Tibial artery (tissue), 4 donors: ENCODE data around the gene AUP1.

ENCODE experiments used
- DNase-seq, 2 donors: peaks; one replicate each; pipeline ENCODE4 v3.0.0-alpha.2; 2019
- H3K27ac ChIP-seq, 2 donors: fragments of 200-600 bp; sonication (generic) in 1 of 2; 1 replicate in 1 of 2; 2 replicates in 1 of 2; pipeline ENCODE4 v1.5.1; 2018 to 2019; ENCODE audit warnings: mild to moderate bottlenecking in 1 of 2
- H3K27me3 ChIP-seq, 2 donors: fragments of 200-600 bp; sonication (generic) in 1 of 2; one replicate each; pipeline versions ENCODE4 v1.5.1 to v1.6.0; 2016 to 2019
- H3K36me3 ChIP-seq, 3 donors: fragments of 200-600 bp; sonication (generic) in 2 of 3; one replicate each; pipeline ENCODE4 v1.5.1; 2016 to 2019; ENCODE audit warnings: mild to moderate bottlenecking in 2 of 3
- H3K4me1 ChIP-seq, 4 donors: fragments of 200-600 bp; sonication (generic) in 2 of 4; 1 replicate in 3 of 4; 2 replicates in 1 of 4; pipeline ENCODE4 v1.5.1; 2016 to 2019
- H3K4me3 ChIP-seq, 2 donors: fragments of 200-600 bp; sonication (generic) in 1 of 2; 1 replicate in 1 of 2; 2 replicates in 1 of 2; pipeline ENCODE4 v1.5.1; 2018 to 2019; ENCODE audit warnings: mild to moderate bottlenecking in 2 of 2
- H3K9me3 ChIP-seq, 3 donors: fragments of 200-600 bp; sonication (generic) in 1 of 3; one replicate each; pipeline ENCODE4 v1.5.1; 2016 to 2019
- intact Hi-C: fragments of 100-400 bp; cut with DNase I; formaldehyde crosslinking; loops from one replicate; pipeline ENCODE4 v1.15.0; 2023; ENCODE audit warnings: low total_unique reads
- TF ChIP-seq, protein P1 (sequence below), 2 experiments: fragments of 200-600 bp in 1 of 2; fragments of 450-650 bp in 1 of 2; IDR thresholded peaks; one replicate each; pipeline ENCODE4 v1.5.1; 2017 to 2019; ENCODE audit warnings: antibody characterized with exemption in 2 of 2, mild to moderate bottlenecking in 1 of 2, moderate library complexity in 1 of 2

The AUP1 gene

DNA sequence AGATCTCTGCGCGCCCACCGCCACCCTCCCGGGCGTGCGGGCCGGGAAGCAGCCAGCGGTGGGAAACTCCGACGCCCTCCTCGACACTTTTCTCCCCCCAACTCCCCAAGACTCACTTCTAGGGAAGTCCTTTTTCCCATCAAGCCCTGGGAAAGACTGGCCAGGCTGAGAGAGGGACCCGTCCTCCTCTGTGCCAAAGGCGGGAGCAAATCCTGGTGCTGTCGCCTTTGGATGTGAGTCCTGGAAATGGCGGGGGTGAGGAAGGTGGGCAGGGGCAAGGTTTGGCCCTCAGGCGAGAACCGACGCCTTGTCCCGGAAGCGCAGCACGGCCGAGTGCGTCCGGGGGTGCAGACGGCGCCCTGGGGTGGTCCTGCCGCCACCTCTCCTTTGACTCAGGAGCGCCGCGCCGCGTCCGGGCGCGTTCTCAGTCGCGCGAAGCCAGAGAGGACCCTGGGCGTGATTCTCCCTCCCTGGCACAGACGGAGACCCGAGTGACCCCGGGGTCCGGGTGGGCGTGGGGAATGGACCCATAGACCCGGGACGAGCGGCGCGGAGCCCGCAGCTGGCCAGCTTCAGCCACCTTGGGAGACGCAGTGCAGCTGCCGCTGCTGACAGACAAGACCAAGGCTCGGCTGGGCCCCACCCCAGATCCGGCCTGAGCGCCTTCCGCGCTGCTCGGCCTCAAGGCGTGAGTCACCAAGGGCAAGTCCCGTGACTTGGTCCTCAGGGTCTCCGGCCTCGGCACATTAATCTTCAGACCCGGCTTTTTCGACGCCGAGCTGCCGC lies 26.6 kb downstream of the AUP1 start:
- DNase-seq = peak; percentile 87 to 88
- H3K27ac ChIP-seq = peak overlapping the region; percentile 27 to 43
- peak overlapping the region; percentile 43 to 61 for H3K4me3 ChIP-seq
- H3K4me1 ChIP-seq = peaks cover 0 to 58% (median 48%) of the 10 kb centered on the region in 4 donors
- TF ChIP-seq, protein P1, sequence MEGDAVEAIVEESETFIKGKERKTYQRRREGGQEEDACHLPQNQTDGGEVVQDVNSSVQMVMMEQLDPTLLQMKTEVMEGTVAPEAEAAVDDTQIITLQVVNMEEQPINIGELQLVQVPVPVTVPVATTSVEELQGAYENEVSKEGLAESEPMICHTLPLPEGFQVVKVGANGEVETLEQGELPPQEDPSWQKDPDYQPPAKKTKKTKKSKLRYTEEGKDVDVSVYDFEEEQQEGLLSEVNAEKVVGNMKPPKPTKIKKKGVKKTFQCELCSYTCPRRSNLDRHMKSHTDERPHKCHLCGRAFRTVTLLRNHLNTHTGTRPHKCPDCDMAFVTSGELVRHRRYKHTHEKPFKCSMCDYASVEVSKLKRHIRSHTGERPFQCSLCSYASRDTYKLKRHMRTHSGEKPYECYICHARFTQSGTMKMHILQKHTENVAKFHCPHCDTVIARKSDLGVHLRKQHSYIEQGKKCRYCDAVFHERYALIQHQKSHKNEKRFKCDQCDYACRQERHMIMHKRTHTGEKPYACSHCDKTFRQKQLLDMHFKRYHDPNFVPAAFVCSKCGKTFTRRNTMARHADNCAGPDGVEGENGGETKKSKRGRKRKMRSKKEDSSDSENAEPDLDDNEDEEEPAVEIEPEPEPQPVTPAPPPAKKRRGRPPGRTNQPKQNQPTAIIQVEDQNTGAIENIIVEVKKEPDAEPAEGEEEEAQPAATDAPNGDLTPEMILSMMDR (IDR thresholded peaks at IDR 0.05) = no peak
- intact Hi-C loops = no loop called here
- H3K9me3 ChIP-seq = no peaks in the 10 kb centered on the region
- H3K36me3 ChIP-seq = peaks cover 13 to 24% (median 13%) of the 10 kb centered on the region in 3 donors
- peaks cover 0 to 56% of the 10 kb centered on the region in 2 donors for H3K27me3 ChIP-seq

DNA sequence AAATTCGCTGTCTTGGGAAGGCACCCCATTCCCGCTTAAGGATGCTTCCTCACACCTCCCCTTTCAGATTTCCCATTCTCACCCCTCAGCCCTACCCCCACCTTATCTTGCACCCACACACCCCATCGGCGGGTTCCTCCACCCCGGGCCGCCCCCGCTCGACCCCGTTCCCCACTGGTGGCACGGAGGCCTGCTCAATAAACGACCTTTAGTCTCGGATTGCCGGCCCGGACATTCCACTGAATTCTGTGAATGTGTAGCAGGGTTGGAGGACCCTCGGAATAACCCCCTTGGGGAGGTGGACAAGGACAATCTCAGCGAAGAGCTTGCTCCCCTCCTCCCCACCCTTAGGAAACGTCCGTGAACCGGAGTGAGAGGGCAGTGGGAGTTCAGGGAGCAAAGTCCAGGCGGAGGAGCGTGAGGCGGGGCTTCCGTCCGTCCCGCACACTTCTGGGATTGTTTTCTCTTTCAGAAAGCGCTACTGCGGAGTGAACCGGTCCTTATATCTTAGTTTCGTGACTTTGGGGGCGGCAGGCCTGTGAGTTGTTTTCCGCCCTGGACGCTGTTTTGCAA lies 27.3 kb downstream of the AUP1 start:
- Histone ChIP-seq H3K9me3 (no peaks in the 10 kb centered on the region), H3K4me1 (peaks cover 0 to 62% (median 53%) of the 10 kb centered on the region in 4 donors), H3K36me3 (peaks cover 13 to 24% (median 13%) of the 10 kb centered on the region in 3 donors), H3K4me3 (peak overlapping the region; percentile 43 to 61), H3K27me3 (peaks cover 0 to 63% of the 10 kb centered on the region in 2 donors), H3K27ac (no peak overlapping the region)
- DNase-seq = no peak
- intact Hi-C loops = no loop called here
- TF ChIP-seq, protein P1 (IDR thresholded peaks at IDR 0.05) = no peak

DNA sequence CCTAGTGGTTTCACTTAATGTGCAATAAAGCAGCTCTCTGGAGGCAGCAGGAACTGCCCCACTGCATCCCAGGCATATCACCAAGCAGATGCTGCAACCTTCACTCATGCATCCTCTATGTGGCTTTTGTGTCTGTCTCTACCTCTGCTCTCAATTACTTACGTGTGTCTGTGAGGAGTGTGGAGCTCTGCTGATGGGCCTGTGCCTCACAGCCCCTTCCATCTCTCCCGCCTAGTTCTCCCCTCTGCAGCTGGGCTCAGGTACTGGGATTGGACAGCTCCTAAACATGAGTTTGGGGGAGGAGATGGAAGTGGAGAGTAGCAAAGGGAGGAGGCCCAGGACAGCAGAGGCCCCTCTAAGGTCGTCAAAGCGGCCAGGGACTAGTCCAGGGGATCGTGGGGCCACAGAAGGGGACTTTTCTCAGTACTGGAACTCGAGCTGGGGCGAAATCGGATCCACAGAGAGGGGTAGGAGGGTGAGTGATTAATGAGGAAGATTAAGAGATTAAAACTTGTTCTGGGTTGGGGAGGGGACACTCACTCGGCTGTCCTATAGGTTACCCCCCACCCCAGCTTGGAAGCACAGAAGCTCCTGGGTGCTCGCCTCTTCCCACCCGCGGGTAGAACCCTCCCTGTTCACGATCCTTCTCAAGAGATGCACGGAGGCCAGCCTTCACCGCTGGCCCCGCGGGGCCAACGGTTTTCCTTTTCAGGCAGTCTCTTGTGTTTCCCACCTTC lies 28.0 kb downstream of the AUP1 start:
- H3K27ac ChIP-seq = no peak overlapping the region
- peaks cover 0 to 56% (median 47%) of the 10 kb centered on the region in 4 donors for H3K4me1 ChIP-seq
- TF ChIP-seq, protein P1 (IDR thresholded peaks at IDR 0.05) = no peak
- peaks cover 13 to 23% (median 13%) of the 10 kb centered on the region in 3 donors for H3K36me3 ChIP-seq
- no peak for DNase-seq
- H3K27me3 ChIP-seq = peaks cover 0 to 68% of the 10 kb centered on the region in 2 donors
- no peak overlapping the region for H3K4me3 ChIP-seq
- intact Hi-C loops = no loop called here
- H3K9me3 ChIP-seq = no peaks in the 10 kb centered on the region

DNA sequence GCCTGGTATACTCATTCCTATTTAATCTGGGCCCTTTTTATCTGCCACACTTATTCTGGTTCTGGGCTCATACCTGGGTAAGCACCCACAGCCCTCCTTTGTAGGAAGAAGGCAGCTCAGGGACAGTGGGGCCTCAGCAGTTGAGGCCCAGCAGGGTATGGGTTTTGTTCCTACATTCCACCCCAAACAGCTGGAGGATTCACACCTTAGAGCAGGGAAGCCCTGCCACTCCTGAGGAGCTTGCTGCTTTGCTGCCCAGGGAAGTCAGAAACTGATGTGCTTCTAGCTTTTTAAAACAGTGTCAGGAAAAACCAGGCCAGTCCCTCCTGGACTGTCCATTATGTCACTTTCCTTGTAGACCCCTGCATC lies 28.9 kb downstream of the AUP1 start:
- H3K27me3 ChIP-seq = peaks cover 0 to 68% of the 10 kb centered on the region in 2 donors
- intact Hi-C loops = no loop called here
- H3K4me3 ChIP-seq = no peak overlapping the region
- no peaks in the 10 kb centered on the region for H3K9me3 ChIP-seq
- TF ChIP-seq, protein P1 (IDR thresholded peaks at IDR 0.05) = no peak
- DNase-seq = no peak
- peaks cover 5 to 14% (median 10%) of the 10 kb centered on the region in 3 donors for H3K36me3 ChIP-seq
- no peak overlapping the region for H3K27ac ChIP-seq
- H3K4me1 ChIP-seq = peaks cover 0 to 47% (median 38%) of the 10 kb centered on the region in 4 donors

DNA sequence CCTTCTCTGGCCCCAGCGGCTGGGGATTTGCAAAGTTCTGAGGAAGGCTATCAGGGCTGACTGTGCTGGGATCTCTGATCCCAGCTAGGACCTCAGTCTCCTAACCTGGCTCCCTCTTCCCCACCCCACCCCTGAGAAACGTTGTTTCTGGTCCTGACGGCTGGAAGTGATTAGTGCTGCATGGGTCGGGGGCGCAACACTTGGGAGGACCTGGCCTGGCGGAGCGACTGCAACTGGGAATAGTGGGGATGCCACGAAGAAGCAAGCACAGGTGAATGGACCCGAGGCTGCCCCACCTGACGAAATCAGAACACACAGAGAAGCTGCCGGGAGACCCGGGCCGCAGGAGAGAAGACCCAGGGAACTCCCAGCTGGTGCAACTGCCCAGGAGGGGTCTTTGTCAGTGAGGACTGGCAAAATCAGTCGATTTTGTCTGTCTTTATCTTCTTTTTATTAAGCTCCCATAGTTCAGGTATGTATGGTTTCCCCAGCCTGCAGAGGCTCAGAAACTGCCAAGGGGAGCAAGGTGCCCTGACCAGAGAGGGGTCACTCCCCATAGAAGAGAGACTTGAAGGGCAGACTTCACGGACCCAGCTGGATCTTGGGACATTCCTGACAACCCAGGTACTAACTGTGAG lies 29.4 kb downstream of the AUP1 start:
- no peaks in the 10 kb centered on the region for H3K9me3 ChIP-seq
- intact Hi-C loops = no loop called here
- DNase-seq = no peak
- peaks cover 0 to 8% (median 5%) of the 10 kb centered on the region in 3 donors for H3K36me3 ChIP-seq
- H3K27me3 ChIP-seq = peaks cover 0 to 68% of the 10 kb centered on the region in 2 donors
- no peak overlapping the region for H3K4me3 ChIP-seq
- H3K4me1 ChIP-seq = peaks cover 0 to 43% (median 35%) of the 10 kb centered on the region in 4 donors
- H3K27ac ChIP-seq = no peak overlapping the region
- TF ChIP-seq, protein P1 (IDR thresholded peaks at IDR 0.05) = no peak
